HepG2 (cell line): ENCODE measurements around the gene SKIDA1. TPM values are rescaled to one million over a fixed set of nuclear protein-coding genes. Genes with fewer than 3 reads are reported as not detected.
A peak's percentile ranks its signal among the peaks of the same experiment; 100 is the strongest.

Experiments used
- CENPX ChIP-seq: sonication (generic); formaldehyde crosslinking; IDR thresholded peaks from 2 replicates; pipeline ENCODE4 v1.9.0; 2021; ENCODE audit warnings: mild to moderate bottlenecking, missing genetic modification reagents, moderate library complexity
- DMAP1 ChIP-seq: IDR thresholded peaks from 2 replicates; pipeline ENCODE4 v1.6.1; 2016
- EP300 ChIP-seq, 3 experiments: sonication (generic) in 1 of 3; formaldehyde crosslinking in 1 of 3; IDR thresholded peaks; 2 replicates each; pipeline versions ENCODE4 v1.5.1 to v1.6.1; 2011 to 2020; ENCODE audit warnings: low read depth in 2 of 3, low read length in 2 of 3, borderline replicate concordance in 1 of 3, improper control_type of control experiment in 1 of 3, mild to moderate bottlenecking in 1 of 3, missing genetic modification reagents in 1 of 3, moderate library complexity in 1 of 3
- FOXK2 ChIP-seq: fragments of 450-650 bp; IDR thresholded peaks from 2 replicates; pipeline ENCODE4 v1.6.1; 2016
- GATAD2A ChIP-seq: IDR thresholded peaks from 2 replicates; pipeline ENCODE4 v1.6.1; 2016
- POLR2G ChIP-seq: fragments of 200-400 bp; formaldehyde crosslinking; IDR thresholded peaks from 2 replicates; pipeline ENCODE4 v1.6.1; 2018; ENCODE audit warnings: mild to moderate bottlenecking, low read depth, low read length, moderate library complexity
- REXO4 ChIP-seq: sonication (generic); formaldehyde crosslinking; IDR thresholded peaks from 2 replicates; pipeline ENCODE4 v1.8.0; 2022; ENCODE audit warnings: missing genetic modification reagents, mild to moderate bottlenecking, borderline replicate concordance
- SALL1 ChIP-seq: sonication (generic); formaldehyde crosslinking; IDR thresholded peaks from 2 replicates; pipeline ENCODE4 v1.8.0; 2022; ENCODE audit warnings: mild to moderate bottlenecking, missing genetic modification reagents
- SMARCE1 ChIP-seq: fragments of 450-650 bp; IDR thresholded peaks from 2 replicates; pipeline ENCODE4 v1.6.1; 2017; ENCODE audit warnings: borderline replicate concordance
- SMC3 ChIP-seq: IDR thresholded peaks from 2 replicates; pipeline ENCODE4 v1.6.1; 2011; ENCODE audit warnings: low read length, improper control_type of control experiment
- TCF7 ChIP-seq: sonication (generic); IDR thresholded peaks from 2 replicates; pipeline ENCODE4 v1.6.1; 2016; ENCODE audit warnings: antibody characterized with exemption, low read depth
- TSC22D2 ChIP-seq: sonication (generic); formaldehyde crosslinking; IDR thresholded peaks from 2 replicates; pipeline ENCODE4 v1.5.1; 2020; ENCODE audit warnings: missing genetic modification reagents, mild to moderate bottlenecking, borderline replicate concordance
- ZNF546 ChIP-seq: sonication (generic); formaldehyde crosslinking; conservative IDR thresholded peaks from 2 replicates; pipeline ENCODE4 v1.8.1; 2023; ENCODE audit warnings: mild to moderate bottlenecking, missing genetic modification reagents
- ZNF776 ChIP-seq: sonication (generic); formaldehyde crosslinking; IDR thresholded peaks from 2 replicates; pipeline ENCODE4 v1.4.0; 2020; ENCODE audit warnings: mild to moderate bottlenecking, missing genetic modification reagents
- ZNF891 ChIP-seq: sonication (generic); formaldehyde crosslinking; IDR thresholded peaks from 2 replicates; pipeline ENCODE4 v1.5.0; 2020; ENCODE audit warnings: mild to moderate bottlenecking, missing genetic modification reagents
- polyA plus RNA-seq, 8 experiments: library from polyadenylated mRNA; depleted of rRNA in 3 of 8; stranded (reverse) in 7 of 8; unstranded in 1 of 8; fragments of >200 nt; fragmentation: Illumina TruSeq in 4 of 8; extraction: Trizol in 4 of 8; gene quantifications; 2 replicates each; pipeline versions ENCODE4 v1.2.1 to v1.2.3, GENCODE V29; 2011 to 2016; ENCODE audit warnings: low read depth in 4 of 8, missing spikeins in 1 of 8, mixed read lengths in 1 of 8; ENCODE audit not compliant: insufficient read depth in 1 of 8
- total RNA-seq, 5 experiments: library from RNA; depleted of rRNA; stranded (reverse); fragments of >200 nt; fragmentation: Illumina TruSeq; extraction: Trizol; gene quantifications; 2 replicates each; pipeline ENCODE4 v1.2.3, GENCODE V29; 2016; ENCODE audit warnings: low read depth in 1 of 5
- TF ChIP-seq, protein P1 (sequence below), 2 experiments: sonication (generic) in 1 of 2; formaldehyde crosslinking in 1 of 2; IDR thresholded peaks; 2 replicates each; pipeline versions ENCODE4 v1.6.1 to v1.9.0; 2014 to 2022; ENCODE audit warnings: antibody characterized with exemption in 1 of 2, borderline replicate concordance in 1 of 2, inconsistent platforms in 1 of 2, low read depth in 1 of 2, missing genetic modification reagents in 1 of 2
- TF ChIP-seq, protein P2 (sequence below): sonication (generic); formaldehyde crosslinking; IDR thresholded peaks from 2 replicates; pipeline ENCODE4 v1.5.0; 2020; ENCODE audit warnings: missing genetic modification reagents
- TF ChIP-seq, protein P3 (sequence below): sonication (generic); formaldehyde crosslinking; conservative IDR thresholded peaks from 2 replicates; pipeline ENCODE4 v1.8.0; 2022; ENCODE audit warnings: missing genetic modification reagents
- TF ChIP-seq, protein P4 (sequence below): sonication (generic); formaldehyde crosslinking; IDR thresholded peaks from 2 replicates; pipeline ENCODE4 v1.4.0; 2020; ENCODE audit warnings: missing genetic modification reagents

The SKIDA1 gene
- total and polyA plus RNA-seq, 2 of the 13 experiments (the other 11 are each of a cell fraction or from before 2014, with no cell fraction given), result 0.73 to 1.5 TPM

DNA sequence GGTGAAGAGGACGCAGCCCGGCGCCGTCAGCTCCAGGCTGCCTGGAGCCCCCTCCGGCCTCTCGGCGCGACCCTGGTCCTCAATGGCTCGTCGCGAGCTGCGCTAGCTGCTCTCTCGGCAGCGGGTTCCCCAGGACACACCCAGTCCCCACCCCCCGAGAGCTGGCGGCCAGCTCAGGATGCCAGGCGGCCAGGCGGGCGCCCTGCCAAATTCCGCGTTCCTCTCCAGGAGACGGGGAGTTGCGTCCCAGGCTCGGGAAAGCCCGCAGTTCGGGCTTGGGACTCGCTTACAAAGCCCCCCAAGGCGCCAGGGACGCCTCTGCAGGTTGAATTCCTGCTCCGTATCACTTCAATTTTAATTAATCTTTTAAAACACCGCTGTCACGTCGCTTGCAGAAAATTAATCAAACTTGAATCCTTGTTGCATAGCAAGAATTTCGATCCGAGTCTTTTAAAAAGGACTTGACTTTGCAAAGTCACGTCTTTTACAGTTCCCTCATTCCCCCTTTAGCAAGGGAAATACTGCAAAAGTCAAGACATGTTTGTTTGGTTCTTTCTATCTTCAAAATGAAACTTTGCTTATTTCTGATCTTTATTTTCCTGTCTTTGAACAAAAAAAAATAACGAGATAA is 28.2 kb downstream of the SKIDA1 start (continued):
- TF ChIP-seq REXO4 (CRISPR knock-in tag), result no peak
- TF ChIP-seq GATAD2A (CRISPR knock-in tag), result peak; percentile 81
- TF ChIP-seq, protein P1, sequence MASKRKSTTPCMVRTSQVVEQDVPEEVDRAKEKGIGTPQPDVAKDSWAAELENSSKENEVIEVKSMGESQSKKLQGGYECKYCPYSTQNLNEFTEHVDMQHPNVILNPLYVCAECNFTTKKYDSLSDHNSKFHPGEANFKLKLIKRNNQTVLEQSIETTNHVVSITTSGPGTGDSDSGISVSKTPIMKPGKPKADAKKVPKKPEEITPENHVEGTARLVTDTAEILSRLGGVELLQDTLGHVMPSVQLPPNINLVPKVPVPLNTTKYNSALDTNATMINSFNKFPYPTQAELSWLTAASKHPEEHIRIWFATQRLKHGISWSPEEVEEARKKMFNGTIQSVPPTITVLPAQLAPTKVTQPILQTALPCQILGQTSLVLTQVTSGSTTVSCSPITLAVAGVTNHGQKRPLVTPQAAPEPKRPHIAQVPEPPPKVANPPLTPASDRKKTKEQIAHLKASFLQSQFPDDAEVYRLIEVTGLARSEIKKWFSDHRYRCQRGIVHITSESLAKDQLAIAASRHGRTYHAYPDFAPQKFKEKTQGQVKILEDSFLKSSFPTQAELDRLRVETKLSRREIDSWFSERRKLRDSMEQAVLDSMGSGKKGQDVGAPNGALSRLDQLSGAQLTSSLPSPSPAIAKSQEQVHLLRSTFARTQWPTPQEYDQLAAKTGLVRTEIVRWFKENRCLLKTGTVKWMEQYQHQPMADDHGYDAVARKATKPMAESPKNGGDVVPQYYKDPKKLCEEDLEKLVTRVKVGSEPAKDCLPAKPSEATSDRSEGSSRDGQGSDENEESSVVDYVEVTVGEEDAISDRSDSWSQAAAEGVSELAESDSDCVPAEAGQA (IDR thresholded peaks at IDR 0.05; ENCODE audit: low read depth), result 0 out of 2 replicates have a peak, but pooled peaks have one; percentile 48
- TF ChIP-seq, protein P1 (CRISPR knock-in tag; IDR thresholded peaks at IDR 0.05; ENCODE audit: borderline replicate concordance), result no peak
- TF ChIP-seq POLR2G, result peak; percentile 80
- TF ChIP-seq ZNF776 (CRISPR knock-in tag), result no peak
- TF ChIP-seq TSC22D2 (CRISPR knock-in tag), result no peak
- TF ChIP-seq, protein P2, sequence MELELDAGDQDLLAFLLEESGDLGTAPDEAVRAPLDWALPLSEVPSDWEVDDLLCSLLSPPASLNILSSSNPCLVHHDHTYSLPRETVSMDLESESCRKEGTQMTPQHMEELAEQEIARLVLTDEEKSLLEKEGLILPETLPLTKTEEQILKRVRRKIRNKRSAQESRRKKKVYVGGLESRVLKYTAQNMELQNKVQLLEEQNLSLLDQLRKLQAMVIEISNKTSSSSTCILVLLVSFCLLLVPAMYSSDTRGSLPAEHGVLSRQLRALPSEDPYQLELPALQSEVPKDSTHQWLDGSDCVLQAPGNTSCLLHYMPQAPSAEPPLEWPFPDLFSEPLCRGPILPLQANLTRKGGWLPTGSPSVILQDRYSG (CRISPR knock-in tag), result no peak
- TF ChIP-seq SMARCE1, result no peak
- TF ChIP-seq FOXK2, result no peak
- TF ChIP-seq EP300 (IDR thresholded peaks at IDR 0.05; ENCODE audit: low read depth in 2 of 2, low read length in 2 of 2), result peak in 1 of 2 experiments; percentile 24; a peak in 1 of 4 replicates
- no peak for TF ChIP-seq EP300 (CRISPR knock-in tag; IDR thresholded peaks at IDR 0.05; ENCODE audit: borderline replicate concordance)
- peak; percentile 80 for TF ChIP-seq SALL1 (CRISPR knock-in tag)
- no peak for TF ChIP-seq SMC3
- TF ChIP-seq TCF7, result peak; percentile 19; the same call in 1 of the 2 replicates
- TF ChIP-seq ZNF546 (CRISPR knock-in tag), result no peak
- no peak for TF ChIP-seq CENPX (CRISPR knock-in tag)
- TF ChIP-seq, protein P3, sequence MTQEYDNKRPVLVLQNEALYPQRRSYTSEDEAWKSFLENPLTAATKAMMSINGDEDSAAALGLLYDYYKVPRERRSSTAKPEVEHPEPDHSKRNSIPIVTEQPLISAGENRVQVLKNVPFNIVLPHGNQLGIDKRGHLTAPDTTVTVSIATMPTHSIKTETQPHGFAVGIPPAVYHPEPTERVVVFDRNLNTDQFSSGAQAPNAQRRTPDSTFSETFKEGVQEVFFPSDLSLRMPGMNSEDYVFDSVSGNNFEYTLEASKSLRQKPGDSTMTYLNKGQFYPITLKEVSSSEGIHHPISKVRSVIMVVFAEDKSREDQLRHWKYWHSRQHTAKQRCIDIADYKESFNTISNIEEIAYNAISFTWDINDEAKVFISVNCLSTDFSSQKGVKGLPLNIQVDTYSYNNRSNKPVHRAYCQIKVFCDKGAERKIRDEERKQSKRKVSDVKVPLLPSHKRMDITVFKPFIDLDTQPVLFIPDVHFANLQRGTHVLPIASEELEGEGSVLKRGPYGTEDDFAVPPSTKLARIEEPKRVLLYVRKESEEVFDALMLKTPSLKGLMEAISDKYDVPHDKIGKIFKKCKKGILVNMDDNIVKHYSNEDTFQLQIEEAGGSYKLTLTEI (CRISPR knock-in tag), result no peak
- 0 out of 2 replicates have a peak, but pooled peaks have one; percentile 39 for TF ChIP-seq ZNF891 (CRISPR knock-in tag)
- peak; percentile 42; the same call in 1 of the 2 replicates for TF ChIP-seq DMAP1 (CRISPR knock-in tag)
- TF ChIP-seq, protein P4, sequence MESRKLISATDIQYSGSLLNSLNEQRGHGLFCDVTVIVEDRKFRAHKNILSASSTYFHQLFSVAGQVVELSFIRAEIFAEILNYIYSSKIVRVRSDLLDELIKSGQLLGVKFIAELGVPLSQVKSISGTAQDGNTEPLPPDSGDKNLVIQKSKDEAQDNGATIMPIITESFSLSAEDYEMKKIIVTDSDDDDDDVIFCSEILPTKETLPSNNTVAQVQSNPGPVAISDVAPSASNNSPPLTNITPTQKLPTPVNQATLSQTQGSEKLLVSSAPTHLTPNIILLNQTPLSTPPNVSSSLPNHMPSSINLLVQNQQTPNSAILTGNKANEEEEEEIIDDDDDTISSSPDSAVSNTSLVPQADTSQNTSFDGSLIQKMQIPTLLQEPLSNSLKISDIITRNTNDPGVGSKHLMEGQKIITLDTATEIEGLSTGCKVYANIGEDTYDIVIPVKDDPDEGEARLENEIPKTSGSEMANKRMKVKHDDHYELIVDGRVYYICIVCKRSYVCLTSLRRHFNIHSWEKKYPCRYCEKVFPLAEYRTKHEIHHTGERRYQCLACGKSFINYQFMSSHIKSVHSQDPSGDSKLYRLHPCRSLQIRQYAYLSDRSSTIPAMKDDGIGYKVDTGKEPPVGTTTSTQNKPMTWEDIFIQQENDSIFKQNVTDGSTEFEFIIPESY (CRISPR knock-in tag), result 0 out of 2 replicates have a peak, but pooled peaks have one; percentile 19
